A549 (cell line): ENCODE results near the gene PRC1. TPM values are rescaled to one million over a fixed set of nuclear protein-coding genes. Genes with fewer than 3 reads are reported as not detected.
A peak's percentile ranks its signal among the peaks of the same experiment; 100 is the strongest.

ENCODE experiments used
- ATAC-seq, 2 experiments: fragments of 200-7000 bp in 1 of 2; fragments of >200 bp in 1 of 2; cut with Nextera tagmentation in 1 of 2; cut with Tn5 transposase in 1 of 2; 3 replicates each; pipeline versions ENCODE4 v1.8.0 to v1.9.1; 2018 to 2020; ENCODE audit warnings: mild to moderate bottlenecking in 1 of 2, moderate library complexity in 1 of 2
- CTCF ChIA-PET: fragments of 300-600 bp; sonication (Branson Sonifier 250); formaldehyde crosslinking; extraction: SDS; loops from one replicate; lab custom pipeline; 2021; ENCODE audit warnings: antibody characterized with exemption, inconsistent platforms; lab: Yijun Ruan, JAX
- POLR2A ChIA-PET: fragments of 350-600 bp; formaldehyde crosslinking; extraction: SDS; loops from one replicate; lab custom pipeline; 2021; ENCODE audit warnings: antibody characterized with exemption, inconsistent platforms; lab: Yijun Ruan, JAX
- DNase-seq, 2 experiments: peaks; one replicate each; pipeline versions ENCODE4 v3.0.0 to v3.0.0-alpha.2; 2011 to 2016; ENCODE audit warnings: low read depth in 1 of 2, low spot score in 1 of 2
- FAIRE-seq: peaks from 2 replicates; lab custom pipeline; 2011; peaks lifted over from hg19 to GRCh38; lab: Jason Lieb, UNC
- H3K27ac ChIP-seq, 2 experiments: fragments of >200 bp; sonication (Bioruptor Twin); formaldehyde crosslinking; 3 replicates each; pipeline ENCODE4 v1.5.1; 2016 to 2017
- H3K4me1 ChIP-seq: fragments of >200 bp; sonication (Bioruptor Twin); formaldehyde crosslinking; 3 replicates; pipeline ENCODE4 v1.6.1; 2016
- H3K4me2 ChIP-seq: fragments of >200 bp; sonication (Bioruptor Twin); formaldehyde crosslinking; 3 replicates; pipeline ENCODE4 v1.6.1; 2016
- H3K4me3 ChIP-seq: fragments of >200 bp; sonication (Bioruptor Twin); formaldehyde crosslinking; 3 replicates; pipeline ENCODE4 v1.5.1; 2016
- H3K9me3 ChIP-seq: fragments of >200 bp; sonication (Bioruptor Twin); formaldehyde crosslinking; 3 replicates; pipeline ENCODE4 v1.6.1; 2016
- CEBPB ChIP-seq, 2 experiments: fragments of >200 bp in 1 of 2; sonication (Bioruptor Twin) in 1 of 2; formaldehyde crosslinking in 1 of 2; IDR thresholded peaks; 2 replicates each; pipeline ENCODE4 v1.6.1; 2012 to 2016
- CHD2 ChIP-seq: fragments of 150-350 bp; IDR thresholded peaks from 2 replicates; pipeline ENCODE4 v1.6.1; 2014; ENCODE audit warnings: low read length; ENCODE audit not compliant: partially characterized antibody
- EHF ChIP-seq: fragments of 250-450 bp; sonication (Bioruptor Pico); IDR thresholded peaks from 2 replicates; pipeline ENCODE4 v1.5.0; 2020; ENCODE audit warnings: mild to moderate bottlenecking
- EP300 ChIP-seq, 2 experiments: fragments of >200 bp; sonication (Bioruptor Twin); formaldehyde crosslinking; IDR thresholded peaks; 2 replicates in 1 of 2; 3 replicates in 1 of 2; pipeline ENCODE4 v1.6.1; 2016 to 2017
- ESRRA ChIP-seq: fragments of 150-350 bp; IDR thresholded peaks from 2 replicates; pipeline ENCODE4 v1.6.1; 2014; ENCODE audit warnings: mild to moderate bottlenecking, low read length, borderline replicate concordance
- FOXS1 ChIP-seq: fragments of 250-450 bp; sonication (Bioruptor Pico); IDR thresholded peaks from 2 replicates; pipeline ENCODE4 v1.5.0; 2020; ENCODE audit warnings: mild to moderate bottlenecking, moderate library complexity
- GATA3 ChIP-seq: IDR thresholded peaks from 2 replicates; pipeline ENCODE4 v1.6.1; 2012; ENCODE audit warnings: borderline replicate concordance
- HDAC2 ChIP-seq: fragments of 200-600 bp; sonication (generic); IDR thresholded peaks from 2 replicates; pipeline ENCODE4 v1.6.1; 2016
- HEYL ChIP-seq: fragments of 250-450 bp; sonication (Bioruptor Pico); IDR thresholded peaks from 2 replicates; pipeline ENCODE4 v1.8.0; 2021; ENCODE audit warnings: mild to moderate bottlenecking, moderate library complexity
- HOXB13 ChIP-seq: fragments of 250-450 bp; sonication (Bioruptor Pico); IDR thresholded peaks from 2 replicates; pipeline ENCODE4 v1.5.0; 2020; ENCODE audit warnings: low read depth, mild to moderate bottlenecking, moderate library complexity
- JUN ChIP-seq, 2 experiments: fragments of >200 bp; sonication (Bioruptor Twin); formaldehyde crosslinking; IDR thresholded peaks; 2 replicates in 1 of 2; 3 replicates in 1 of 2; pipeline ENCODE4 v1.6.1; 2016 to 2017
- KDM1A ChIP-seq: fragments of 200-600 bp; sonication (generic); IDR thresholded peaks from 2 replicates; pipeline ENCODE4 v1.6.1; 2016; ENCODE audit warnings: low read depth, mild to moderate bottlenecking
- KDM5A ChIP-seq: fragments of 200-600 bp; sonication (generic); IDR thresholded peaks from 2 replicates; pipeline ENCODE4 v1.6.1; 2016; ENCODE audit warnings: antibody characterized with exemption, mild to moderate bottlenecking
- MAFK ChIP-seq: fragments of 450-650 bp; IDR thresholded peaks from 2 replicates; pipeline ENCODE4 v1.6.1; 2014; ENCODE audit not compliant: partially characterized antibody
- MAZ ChIP-seq: fragments of 150-350 bp; IDR thresholded peaks from 2 replicates; pipeline ENCODE4 v1.6.1; 2014; ENCODE audit warnings: antibody characterized with exemption, low read depth, low read length, borderline replicate concordance
- MYC ChIP-seq: IDR thresholded peaks from 2 replicates; pipeline ENCODE4 v1.6.1; 2012; ENCODE audit warnings: mild to moderate bottlenecking, inconsistent platforms, low read length, improper control_type of control experiment, borderline replicate concordance
- NPAS2 ChIP-seq: fragments of 250-450 bp; sonication (Bioruptor Pico); IDR thresholded peaks from 2 replicates; pipeline ENCODE4 v1.8.0; 2022; ENCODE audit warnings: mild to moderate bottlenecking, moderate library complexity, borderline replicate concordance
- PHF8 ChIP-seq: fragments of 200-600 bp; sonication (generic); IDR thresholded peaks from 2 replicates; pipeline ENCODE4 v1.6.1; 2016; ENCODE audit warnings: low read depth, mild to moderate bottlenecking, antibody characterized with exemption, moderate library complexity, borderline replicate concordance
- POLR2A ChIP-seq: IDR thresholded peaks from 2 replicates; pipeline ENCODE4 v1.6.1; 2012; ENCODE audit warnings: mild to moderate bottlenecking, low read length
- POLR2AphosphoS2 ChIP-seq: conservative IDR thresholded peaks from 2 replicates; pipeline ENCODE4 v1.6.1; 2012; ENCODE audit warnings: low read length, improper control_type of control experiment, inconsistent platforms
- RARB ChIP-seq: fragments of 250-450 bp; sonication (Bioruptor Pico); IDR thresholded peaks from 2 replicates; pipeline ENCODE4 v1.8.0; 2021; ENCODE audit warnings: mild to moderate bottlenecking, moderate library complexity
- RFX5 ChIP-seq: fragments of 450-650 bp; IDR thresholded peaks from 2 replicates; pipeline ENCODE4 v1.7.1; 2014; ENCODE audit warnings: antibody characterized with exemption, mild to moderate bottlenecking, moderate library complexity
- SMC3 ChIP-seq: fragments of >200 bp; sonication (Bioruptor Twin); formaldehyde crosslinking; IDR thresholded peaks from 3 replicates; pipeline ENCODE4 v1.6.1; 2018; ENCODE audit warnings: inconsistent platforms
- SREBF2 ChIP-seq: fragments of 450-650 bp; IDR thresholded peaks from 2 replicates; pipeline ENCODE4 v1.6.1; 2014; ENCODE audit warnings: mild to moderate bottlenecking, moderate library complexity
- TFCP2L1 ChIP-seq: fragments of 250-450 bp; sonication (Bioruptor Pico); IDR thresholded peaks from 2 replicates; pipeline ENCODE4 v1.5.0; 2021; ENCODE audit warnings: mild to moderate bottlenecking
- ZNF302 ChIP-seq: fragments of 250-450 bp; sonication (Bioruptor Pico); IDR thresholded peaks from 2 replicates; pipeline ENCODE4 v1.9.0; 2021; ENCODE audit warnings: inconsistent platforms, mild to moderate bottlenecking, moderate library complexity
- WGBS: methylation state at CpG from one replicate; pipeline ENCODE4 v1.1.6; 2017; ENCODE audit errors: missing lambda C conversion rate; 5-methylcytosine and 5-hydroxymethylcytosine counted together
- polyA plus RNA-seq, 4 experiments: library from polyadenylated mRNA; depleted of rRNA in 3 of 4; stranded (reverse); fragments of >200 nt; fragmentation: RNase III in 1 of 4; extraction: RNeasy Plus Mini Kit Qiagen cat#74134 plus additional on column Dnase treatment in 1 of 4; gene quantifications; 2 replicates in 3 of 4; 3 replicates in 1 of 4; pipeline ENCODE4 v1.2.3, GENCODE V29; 2011 to 2017
- TF ChIP-seq, protein P1 (sequence below): fragments of 250-450 bp; sonication (Bioruptor Pico); IDR thresholded peaks from 2 replicates; pipeline ENCODE4 v1.5.0; 2020; ENCODE audit warnings: low read depth, mild to moderate bottlenecking, moderate library complexity
- TF ChIP-seq, protein P2 (sequence below): fragments of >200 bp; sonication (Bioruptor Twin); formaldehyde crosslinking; IDR thresholded peaks from 3 replicates; pipeline ENCODE4 v1.5.1; 2016
- TF ChIP-seq, protein P3 (sequence below): fragments of 150-350 bp; IDR thresholded peaks from 2 replicates; pipeline ENCODE4 v1.6.1; 2014; ENCODE audit warnings: low read depth, mild to moderate bottlenecking, low read length
- TF ChIP-seq, protein P4 (sequence below): fragments of 200-600 bp; sonication (generic); IDR thresholded peaks from 2 replicates; pipeline ENCODE4 v1.6.1; 2016; ENCODE audit warnings: antibody characterized with exemption, mild to moderate bottlenecking, moderate library complexity
- TF ChIP-seq, protein P5 (sequence below): fragments of 450-650 bp; IDR thresholded peaks from 2 replicates; pipeline ENCODE4 v1.6.1; 2014; ENCODE audit warnings: antibody characterized with exemption
- TF ChIP-seq, protein P6 (sequence below): fragments of >200 bp; sonication (Bioruptor Twin); formaldehyde crosslinking; IDR thresholded peaks from 3 replicates; pipeline ENCODE4 v1.6.1; 2016

Gene PRC1
- polyA plus RNA-seq, 2 of the 4 experiments (the other 2 are of a cell fraction), result 303 to 426 TPM

DNA sequence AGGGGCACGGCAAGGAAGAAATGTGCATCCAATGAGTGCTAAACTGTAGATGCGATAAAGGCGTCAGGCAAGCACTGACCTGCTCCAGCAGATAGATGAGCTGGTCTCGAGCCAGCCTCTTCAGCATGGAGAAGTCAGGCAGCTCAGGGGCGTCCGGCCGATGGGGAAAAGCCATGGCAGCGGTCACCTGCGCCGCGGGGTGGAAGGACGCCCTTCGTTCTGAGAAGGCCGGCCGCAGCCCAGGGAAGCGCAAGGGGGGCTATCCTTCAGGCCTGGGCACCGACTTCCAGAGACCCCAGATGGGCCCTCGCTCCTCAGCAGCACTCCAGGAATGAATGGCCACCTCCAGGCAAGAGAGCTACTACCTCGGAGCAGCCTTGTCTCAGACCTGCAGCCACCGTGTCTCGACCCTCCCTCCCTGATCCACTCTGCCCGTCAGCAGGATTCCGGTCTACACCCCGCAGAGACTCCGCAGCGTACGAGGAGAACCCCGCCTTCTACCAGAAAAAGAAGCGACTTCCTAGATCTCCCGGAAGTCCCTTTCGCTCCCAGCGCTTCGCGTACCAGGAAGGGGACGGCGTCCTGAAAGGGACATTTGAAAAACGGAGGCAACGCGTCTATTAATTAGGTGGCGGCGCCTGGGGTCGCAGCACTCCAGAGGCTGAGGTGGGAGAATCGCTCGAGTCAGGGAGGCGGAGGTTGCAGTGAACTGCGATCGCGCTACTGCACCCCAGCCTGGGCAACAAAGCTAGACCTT is 27.9 kb upstream of the PRC1 start, which contains the start of gene VPS33B:
Gene VPS33B (minus strand): TSS at position 520 of the 757 bp plus-strand sequence. CDS start 345 bp downstream, at position 175.
- Histone ChIP-seq H3K27ac (peak within 1 kb of the TSS; percentile 88 to 91), H3K4me2 (peak within 1 kb of the TSS; percentile 97), H3K4me3 (peak within 1 kb of the TSS; percentile 89), H3K9me3 (no peaks in the 10 kb centered on the region), H3K4me1 (peaks cover 16% of the 10 kb centered on the region)
- CTCF ChIA-PET, result interaction anchor here (0.7 to 3.8 kb wide), 11 partner anchors 11 to 251 kb away, joined by 3 to 26 read pairs (median 4); partner anchors contain the start of gene HDDC3
- peak; percentile 86 to 91 for DNase-seq
- POLR2A ChIA-PET, result interaction anchor here (0.5 to 1.6 kb wide), 4 partner anchors 11 to 729 kb away, joined by 3 to 7 read pairs (median 4); no protein-coding TSS in a partner anchor
- peak; percentile 74 for FAIRE-seq
- 1% methylated on average over 30 of the region's 48 CpGs for WGBS
- peak; percentile 94 to 96 for ATAC-seq
- TF ChIP-seq TFCP2L1 (CRISPR knock-in tag), result no peak
- no peak for TF ChIP-seq ZNF302 (CRISPR knock-in tag)
- peak; percentile 32 to 83; a peak in 4 of 5 replicates for TF ChIP-seq JUN (IDR thresholded peaks at IDR 0.05)
- TF ChIP-seq PHF8, result peak; percentile 46; the same call in 1 of the 2 replicates
- TF ChIP-seq, protein P1, sequence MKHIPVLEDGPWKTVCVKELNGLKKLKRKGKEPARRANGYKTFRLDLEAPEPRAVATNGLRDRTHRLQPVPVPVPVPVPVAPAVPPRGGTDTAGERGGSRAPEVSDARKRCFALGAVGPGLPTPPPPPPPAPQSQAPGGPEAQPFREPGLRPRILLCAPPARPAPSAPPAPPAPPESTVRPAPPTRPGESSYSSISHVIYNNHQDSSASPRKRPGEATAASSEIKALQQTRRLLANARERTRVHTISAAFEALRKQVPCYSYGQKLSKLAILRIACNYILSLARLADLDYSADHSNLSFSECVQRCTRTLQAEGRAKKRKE (CRISPR knock-in tag), result no peak
- TF ChIP-seq HEYL (CRISPR knock-in tag), result no peak
- TF ChIP-seq, protein P2, sequence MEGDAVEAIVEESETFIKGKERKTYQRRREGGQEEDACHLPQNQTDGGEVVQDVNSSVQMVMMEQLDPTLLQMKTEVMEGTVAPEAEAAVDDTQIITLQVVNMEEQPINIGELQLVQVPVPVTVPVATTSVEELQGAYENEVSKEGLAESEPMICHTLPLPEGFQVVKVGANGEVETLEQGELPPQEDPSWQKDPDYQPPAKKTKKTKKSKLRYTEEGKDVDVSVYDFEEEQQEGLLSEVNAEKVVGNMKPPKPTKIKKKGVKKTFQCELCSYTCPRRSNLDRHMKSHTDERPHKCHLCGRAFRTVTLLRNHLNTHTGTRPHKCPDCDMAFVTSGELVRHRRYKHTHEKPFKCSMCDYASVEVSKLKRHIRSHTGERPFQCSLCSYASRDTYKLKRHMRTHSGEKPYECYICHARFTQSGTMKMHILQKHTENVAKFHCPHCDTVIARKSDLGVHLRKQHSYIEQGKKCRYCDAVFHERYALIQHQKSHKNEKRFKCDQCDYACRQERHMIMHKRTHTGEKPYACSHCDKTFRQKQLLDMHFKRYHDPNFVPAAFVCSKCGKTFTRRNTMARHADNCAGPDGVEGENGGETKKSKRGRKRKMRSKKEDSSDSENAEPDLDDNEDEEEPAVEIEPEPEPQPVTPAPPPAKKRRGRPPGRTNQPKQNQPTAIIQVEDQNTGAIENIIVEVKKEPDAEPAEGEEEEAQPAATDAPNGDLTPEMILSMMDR, result no peak
- peak; percentile 41; the same call in 1 of the 2 replicates for TF ChIP-seq GATA3
- no peak for TF ChIP-seq FOXS1
- no peak for TF ChIP-seq SMC3
- no peak for TF ChIP-seq RARB (CRISPR knock-in tag)
- TF ChIP-seq MYC, result no peak
- TF ChIP-seq, protein P3, sequence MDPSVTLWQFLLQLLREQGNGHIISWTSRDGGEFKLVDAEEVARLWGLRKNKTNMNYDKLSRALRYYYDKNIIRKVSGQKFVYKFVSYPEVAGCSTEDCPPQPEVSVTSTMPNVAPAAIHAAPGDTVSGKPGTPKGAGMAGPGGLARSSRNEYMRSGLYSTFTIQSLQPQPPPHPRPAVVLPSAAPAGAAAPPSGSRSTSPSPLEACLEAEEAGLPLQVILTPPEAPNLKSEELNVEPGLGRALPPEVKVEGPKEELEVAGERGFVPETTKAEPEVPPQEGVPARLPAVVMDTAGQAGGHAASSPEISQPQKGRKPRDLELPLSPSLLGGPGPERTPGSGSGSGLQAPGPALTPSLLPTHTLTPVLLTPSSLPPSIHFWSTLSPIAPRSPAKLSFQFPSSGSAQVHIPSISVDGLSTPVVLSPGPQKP, result no peak
- TF ChIP-seq HDAC2, result no peak
- no peak for TF ChIP-seq EP300 (IDR thresholded peaks at IDR 0.05)
- TF ChIP-seq, protein P4, sequence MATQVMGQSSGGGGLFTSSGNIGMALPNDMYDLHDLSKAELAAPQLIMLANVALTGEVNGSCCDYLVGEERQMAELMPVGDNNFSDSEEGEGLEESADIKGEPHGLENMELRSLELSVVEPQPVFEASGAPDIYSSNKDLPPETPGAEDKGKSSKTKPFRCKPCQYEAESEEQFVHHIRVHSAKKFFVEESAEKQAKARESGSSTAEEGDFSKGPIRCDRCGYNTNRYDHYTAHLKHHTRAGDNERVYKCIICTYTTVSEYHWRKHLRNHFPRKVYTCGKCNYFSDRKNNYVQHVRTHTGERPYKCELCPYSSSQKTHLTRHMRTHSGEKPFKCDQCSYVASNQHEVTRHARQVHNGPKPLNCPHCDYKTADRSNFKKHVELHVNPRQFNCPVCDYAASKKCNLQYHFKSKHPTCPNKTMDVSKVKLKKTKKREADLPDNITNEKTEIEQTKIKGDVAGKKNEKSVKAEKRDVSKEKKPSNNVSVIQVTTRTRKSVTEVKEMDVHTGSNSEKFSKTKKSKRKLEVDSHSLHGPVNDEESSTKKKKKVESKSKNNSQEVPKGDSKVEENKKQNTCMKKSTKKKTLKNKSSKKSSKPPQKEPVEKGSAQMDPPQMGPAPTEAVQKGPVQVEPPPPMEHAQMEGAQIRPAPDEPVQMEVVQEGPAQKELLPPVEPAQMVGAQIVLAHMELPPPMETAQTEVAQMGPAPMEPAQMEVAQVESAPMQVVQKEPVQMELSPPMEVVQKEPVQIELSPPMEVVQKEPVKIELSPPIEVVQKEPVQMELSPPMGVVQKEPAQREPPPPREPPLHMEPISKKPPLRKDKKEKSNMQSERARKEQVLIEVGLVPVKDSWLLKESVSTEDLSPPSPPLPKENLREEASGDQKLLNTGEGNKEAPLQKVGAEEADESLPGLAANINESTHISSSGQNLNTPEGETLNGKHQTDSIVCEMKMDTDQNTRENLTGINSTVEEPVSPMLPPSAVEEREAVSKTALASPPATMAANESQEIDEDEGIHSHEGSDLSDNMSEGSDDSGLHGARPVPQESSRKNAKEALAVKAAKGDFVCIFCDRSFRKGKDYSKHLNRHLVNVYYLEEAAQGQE, result no peak
- TF ChIP-seq ESRRA, result no peak
- no peak for TF ChIP-seq KDM1A
- no peak for TF ChIP-seq HOXB13
- 0 out of 2 replicates have a peak, but pooled peaks have one; percentile 26 for TF ChIP-seq KDM5A
- TF ChIP-seq, protein P5, sequence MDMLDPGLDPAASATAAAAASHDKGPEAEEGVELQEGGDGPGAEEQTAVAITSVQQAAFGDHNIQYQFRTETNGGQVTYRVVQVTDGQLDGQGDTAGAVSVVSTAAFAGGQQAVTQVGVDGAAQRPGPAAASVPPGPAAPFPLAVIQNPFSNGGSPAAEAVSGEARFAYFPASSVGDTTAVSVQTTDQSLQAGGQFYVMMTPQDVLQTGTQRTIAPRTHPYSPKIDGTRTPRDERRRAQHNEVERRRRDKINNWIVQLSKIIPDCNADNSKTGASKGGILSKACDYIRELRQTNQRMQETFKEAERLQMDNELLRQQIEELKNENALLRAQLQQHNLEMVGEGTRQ, result no peak
- no peak for TF ChIP-seq CEBPB (IDR thresholded peaks at IDR 0.05)
- TF ChIP-seq NPAS2 (CRISPR knock-in tag), result no peak
- no peak for TF ChIP-seq RFX5
- TF ChIP-seq POLR2A, result peak; percentile 84
- TF ChIP-seq MAZ, result no peak
- peak; percentile 52; the same call in 1 of the 2 replicates for TF ChIP-seq EHF (CRISPR knock-in tag)
- no peak for TF ChIP-seq MAFK
- TF ChIP-seq, protein P6, sequence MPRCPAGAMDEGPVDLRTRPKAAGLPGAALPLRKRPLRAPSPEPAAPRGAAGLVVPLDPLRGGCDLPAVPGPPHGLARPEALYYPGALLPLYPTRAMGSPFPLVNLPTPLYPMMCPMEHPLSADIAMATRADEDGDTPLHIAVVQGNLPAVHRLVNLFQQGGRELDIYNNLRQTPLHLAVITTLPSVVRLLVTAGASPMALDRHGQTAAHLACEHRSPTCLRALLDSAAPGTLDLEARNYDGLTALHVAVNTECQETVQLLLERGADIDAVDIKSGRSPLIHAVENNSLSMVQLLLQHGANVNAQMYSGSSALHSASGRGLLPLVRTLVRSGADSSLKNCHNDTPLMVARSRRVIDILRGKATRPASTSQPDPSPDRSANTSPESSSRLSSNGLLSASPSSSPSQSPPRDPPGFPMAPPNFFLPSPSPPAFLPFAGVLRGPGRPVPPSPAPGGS, result peak; percentile 83; the same call in 1 of the 3 replicates
- TF ChIP-seq POLR2AphosphoS2, result no peak
- no peak for TF ChIP-seq SREBF2
- no peak for TF ChIP-seq CHD2
